Measurements from ENCODE around the gene MARK2. TPM values are rescaled to one million over a fixed set of nuclear protein-coding genes. Genes with fewer than 3 reads are reported as not detected.

The MARK2 gene
- total RNA-seq, 1 donor from 2014 or later, result 31.8 TPM

- peaks cover 36% of the 10 kb centered on the region for H3K4me1 Mint-ChIP-seq (ENCODE audit: unreplicated experiment)
Measured at GRCh38 chr11:63840356-63841060, 1.6 kb downstream of the MARK2 start.

GRCh38 chr11:63841554-63841953 lies 2.6 kb downstream of the MARK2 start:
- TF ChIP-seq CTCF (IDR thresholded peaks at IDR 0.05), result no peak
- H3K9me3 Mint-ChIP-seq (ENCODE audit: unreplicated experiment), result no peaks in the 10 kb centered on the region

More at GRCh38 chr11:63840356-63841060, 1.6 kb downstream of the MARK2 start:
- Mint-ChIP-seq H3K4me3 (ENCODE audit: unreplicated experiment) (peak overlapping the region; percentile 94), H3K36me3 (ENCODE audit: unreplicated experiment) (peaks cover 6% of the 10 kb centered on the region), H3K9me3 (ENCODE audit: unreplicated experiment) (no peaks in the 10 kb centered on the region), H3K27ac (ENCODE audit: unreplicated experiment) (peak overlapping the region; percentile 91), H3K27me3 (ENCODE audit: unreplicated experiment) (no peaks in the 10 kb centered on the region)
- DNase-seq (ENCODE audit: extremely low spot score, unreplicated experiment), result no peak
- no peak for TF ChIP-seq CTCF (IDR thresholded peaks at IDR 0.05)

GRCh38 chr11:63843041-63843440 lies 4.1 kb downstream of the MARK2 start:
- TF ChIP-seq CTCF (IDR thresholded peaks at IDR 0.05), result no peak
- no peak for DNase-seq (ENCODE audit: extremely low spot score, unreplicated experiment)
- Mint-ChIP-seq H3K36me3 (ENCODE audit: unreplicated experiment) (peaks cover 9% of the 10 kb centered on the region), H3K9me3 (ENCODE audit: unreplicated experiment) (no peaks in the 10 kb centered on the region), H3K4me1 (ENCODE audit: unreplicated experiment) (peaks cover 37% of the 10 kb centered on the region), H3K27me3 (ENCODE audit: unreplicated experiment) (no peaks in the 10 kb centered on the region), H3K4me3 (ENCODE audit: unreplicated experiment) (no peak overlapping the region), H3K27ac (ENCODE audit: unreplicated experiment) (peak overlapping the region; percentile 57)

More at GRCh38 chr11:63841554-63841953, 2.6 kb downstream of the MARK2 start:
- Mint-ChIP-seq H3K27me3 (ENCODE audit: unreplicated experiment) (no peaks in the 10 kb centered on the region), H3K4me3 (ENCODE audit: unreplicated experiment) (peak overlapping the region; percentile 94), H3K36me3 (ENCODE audit: unreplicated experiment) (peaks cover 6% of the 10 kb centered on the region), H3K27ac (ENCODE audit: unreplicated experiment) (peak overlapping the region; percentile 91), H3K4me1 (ENCODE audit: unreplicated experiment) (peaks cover 38% of the 10 kb centered on the region)
- DNase-seq (ENCODE audit: extremely low spot score, unreplicated experiment), result no peak

GRCh38 chr11:63844836-63845235 lies 5.9 kb downstream of the MARK2 start:
- Mint-ChIP-seq H3K27ac (ENCODE audit: unreplicated experiment) (no peak overlapping the region), H3K4me1 (ENCODE audit: unreplicated experiment) (peaks cover 33% of the 10 kb centered on the region)

More at GRCh38 chr11:63844836-63845235, 5.9 kb downstream of the MARK2 start:
- H3K9me3 Mint-ChIP-seq (ENCODE audit: unreplicated experiment), result no peaks in the 10 kb centered on the region
- no peak overlapping the region for H3K4me3 Mint-ChIP-seq (ENCODE audit: unreplicated experiment)
- peaks cover 9% of the 10 kb centered on the region for H3K36me3 Mint-ChIP-seq (ENCODE audit: unreplicated experiment)
- no peaks in the 10 kb centered on the region for H3K27me3 Mint-ChIP-seq (ENCODE audit: unreplicated experiment)
- no peak for DNase-seq (ENCODE audit: extremely low spot score, unreplicated experiment)
- no peak for TF ChIP-seq CTCF (IDR thresholded peaks at IDR 0.05)

Measured in osteocyte (in vitro differentiated cells).